ENCODE results near the gene CENATAC. TPM values are rescaled to one million over a fixed set of nuclear protein-coding genes. Genes with fewer than 3 reads are reported as not detected.
"Not testable (repeated sequence)": the region's sequence is repeated elsewhere in the genome, so short reads cannot be mapped to it uniquely, and the experiment has no call there.

Gene CENATAC
- total RNA-seq, 1 donor from 2014 or later: 36.4 TPM

GRCh38 chr11:119038884-119039283, 40.9 kb downstream of the CENATAC start:
- no peak overlapping the region for H3K4me3 Mint-ChIP-seq
- H3K27ac Mint-ChIP-seq: no peak overlapping the region
- H3K4me1 Mint-ChIP-seq (ENCODE audit: unreplicated experiment): no peaks in the 10 kb centered on the region
- DNase-seq (ENCODE audit: extremely low spot score, unreplicated experiment): no peak
- H3K36me3 Mint-ChIP-seq: no peaks in the 10 kb centered on the region
- TF ChIP-seq CTCF (conservative IDR thresholded peaks at IDR 0.05): no peak
- H3K9me3 Mint-ChIP-seq: no peaks in the 10 kb centered on the region
- no peaks in the 10 kb centered on the region for H3K27me3 Mint-ChIP-seq

- not testable (repeated sequence) for H3K27ac Mint-ChIP-seq; H3K27me3 Mint-ChIP-seq; H3K4me1 Mint-ChIP-seq (ENCODE audit: unreplicated experiment); H3K9me3 Mint-ChIP-seq; H3K36me3 Mint-ChIP-seq; DNase-seq (ENCODE audit: extremely low spot score, unreplicated experiment); H3K4me3 Mint-ChIP-seq
Observed at GRCh38 chr11:119039471-119039870, 41.5 kb downstream of the CENATAC start.

- no peaks in the 10 kb centered on the region for H3K36me3 Mint-ChIP-seq
- H3K9me3 Mint-ChIP-seq: no peaks in the 10 kb centered on the region
- peak overlapping the region; percentile 32 for H3K27ac Mint-ChIP-seq
- no peak for TF ChIP-seq CTCF (conservative IDR thresholded peaks at IDR 0.05)
- H3K4me1 Mint-ChIP-seq (ENCODE audit: unreplicated experiment): no peaks in the 10 kb centered on the region
- H3K27me3 Mint-ChIP-seq: no peaks in the 10 kb centered on the region
- DNase-seq (ENCODE audit: extremely low spot score, unreplicated experiment): no peak
- H3K4me3 Mint-ChIP-seq: no peak overlapping the region
Observed at GRCh38 chr11:119041821-119042514, 44.0 kb downstream of the CENATAC start.

GRCh38 chr11:119042927-119043326, 45.0 kb downstream of the CENATAC start:
- Mint-ChIP-seq H3K4me1 (ENCODE audit: unreplicated experiment) (no peaks in the 10 kb centered on the region), H3K36me3 (peaks cover 3% of the 10 kb centered on the region), H3K27me3 (no peaks in the 10 kb centered on the region), H3K4me3 (no peak overlapping the region), H3K9me3 (no peaks in the 10 kb centered on the region), H3K27ac (no peak overlapping the region)
- no peak for TF ChIP-seq CTCF (conservative IDR thresholded peaks at IDR 0.05)
- no peak for DNase-seq (ENCODE audit: extremely low spot score, unreplicated experiment)

- Mint-ChIP-seq H3K4me1 (ENCODE audit: unreplicated experiment) (no peaks in the 10 kb centered on the region), H3K4me3 (no peak overlapping the region), H3K27me3 (no peaks in the 10 kb centered on the region), H3K9me3 (no peaks in the 10 kb centered on the region), H3K27ac (no peak overlapping the region), H3K36me3 (peaks cover 3% of the 10 kb centered on the region)
- DNase-seq (ENCODE audit: extremely low spot score, unreplicated experiment): no peak
- TF ChIP-seq CTCF (conservative IDR thresholded peaks at IDR 0.05): peak; percentile 62
Observed at GRCh38 chr11:119044708-119045107, 46.8 kb downstream of the CENATAC start.

GRCh38 chr11:119046489-119046888, 48.6 kb downstream of the CENATAC start:
- no peak for DNase-seq (ENCODE audit: extremely low spot score, unreplicated experiment)
- Mint-ChIP-seq H3K4me3 (no peak overlapping the region), H3K4me1 (ENCODE audit: unreplicated experiment) (no peaks in the 10 kb centered on the region), H3K9me3 (no peaks in the 10 kb centered on the region), H3K27me3 (no peaks in the 10 kb centered on the region), H3K27ac (no peak overlapping the region), H3K36me3 (peaks cover 3% of the 10 kb centered on the region)
- TF ChIP-seq CTCF (conservative IDR thresholded peaks at IDR 0.05): no peak

All from type B pancreatic cell (in vitro differentiated cells).